SJSA1 (cell line): ENCODE data around the gene PRH2. TPM values are rescaled to one million over a fixed set of nuclear protein-coding genes. Genes with fewer than 3 reads are reported as not detected.

Experiments
- DNase-seq, 2 experiments: peaks; one replicate each; pipeline ENCODE4 v3.0.0-alpha.2; 2015 to 2020; ENCODE audit warnings: low spot score in 2 of 2, low read depth in 1 of 2
- H3K27ac ChIP-seq: fragments of 250-450 bp; sonication (Bioruptor Pico); 2 replicates; pipeline ENCODE4 v1.5.1; 2020; ENCODE audit warnings: mild to moderate bottlenecking, moderate library complexity
- H3K27me3 ChIP-seq: fragments of 250-450 bp; sonication (Bioruptor Pico); replicated peaks from 2 replicates; pipeline ENCODE4 v1.5.1; 2020; ENCODE audit warnings: mild to moderate bottlenecking, moderate library complexity
- H3K36me3 ChIP-seq: fragments of 250-450 bp; sonication (Bioruptor Pico); 2 replicates; pipeline ENCODE4 v1.5.1; 2020; ENCODE audit warnings: mild to moderate bottlenecking
- H3K4me1 ChIP-seq: fragments of 250-450 bp; sonication (Bioruptor Pico); replicated peaks from 2 replicates; pipeline ENCODE4 v1.6.1; 2021; ENCODE audit warnings: mild to moderate bottlenecking
- H3K4me3 ChIP-seq: fragments of 250-450 bp; sonication (Bioruptor Pico); 2 replicates; pipeline ENCODE4 v1.5.1; 2020; ENCODE audit warnings: mild to moderate bottlenecking
- H3K9me3 ChIP-seq: fragments of 250-450 bp; sonication (Bioruptor Pico); replicated peaks from 2 replicates; pipeline ENCODE4 v1.5.1; 2020; ENCODE audit warnings: mild to moderate bottlenecking
- total RNA-seq: library from RNA; depleted of rRNA; stranded (reverse); fragments of >200 nt; shearing (Covaris generic); gene quantifications from 2 replicates; pipeline ENCODE4 v1.2.3, GENCODE V29; 2014

Gene PRH2
- total RNA-seq, 1 experiment from 2014 or later, result not detected

- Histone ChIP-seq H3K27ac (no peak within 1 kb of the TSS), H3K36me3 (no peaks in the 10 kb centered on the region), H3K4me1 (peaks cover 4% of the 10 kb centered on the region; the same call in 1 of the 2 replicates), H3K4me3 (no peak within 1 kb of the TSS), H3K9me3 (no peaks in the 10 kb centered on the region), H3K27me3 (no peaks in the 10 kb centered on the region)
- no peak for DNase-seq
Observed at GRCh38 chr12:10939163-10939562, 10.1 kb downstream of the PRH2 start, which contains the start of gene TAS2R14. Gene TAS2R14, minus strand, starts transcription at chr12:10939263. Its CDS starts 56 bp downstream, at chr12:10939207.

GRCh38 chr12:10940389-10940788 lies 11.4 kb downstream of the PRH2 start:
- no peak overlapping the region for H3K27ac ChIP-seq
- peak in 1 of 2 experiments; percentile 27 for DNase-seq

DNA sequence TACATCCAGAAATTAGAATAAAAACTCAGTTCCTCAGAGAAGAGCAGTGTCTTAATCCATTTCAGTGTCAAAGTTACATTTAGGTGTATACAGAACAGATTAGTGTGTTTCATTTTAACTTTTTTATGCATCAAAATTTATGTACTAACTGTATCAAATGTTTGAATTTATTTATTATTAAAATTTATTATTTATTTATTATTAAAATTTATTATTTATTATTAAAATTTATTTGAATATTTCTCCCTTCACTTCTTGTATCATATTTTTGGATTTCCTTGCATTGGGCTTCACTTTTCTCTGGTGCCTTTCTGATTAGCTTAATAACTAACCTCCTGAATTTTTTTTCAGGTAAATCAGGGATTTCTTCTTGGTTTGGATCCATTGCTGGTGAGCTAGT lies 12.3 kb downstream of the PRH2 start:
- H3K9me3 ChIP-seq, result no peaks in the 10 kb centered on the region
- H3K27me3 ChIP-seq, result no peaks in the 10 kb centered on the region
- H3K4me3 ChIP-seq, result no peak overlapping the region
- no peaks in the 10 kb centered on the region for H3K36me3 ChIP-seq
- DNase-seq, result no peak
- H3K27ac ChIP-seq, result no peak overlapping the region
- H3K4me1 ChIP-seq, result peaks cover 4% of the 10 kb centered on the region; the same call in 1 of the 2 replicates

More at GRCh38 chr12:10940389-10940788, 11.4 kb downstream of the PRH2 start:
- H3K4me3 ChIP-seq, result no peak overlapping the region
- H3K27me3 ChIP-seq, result no peaks in the 10 kb centered on the region
- no peaks in the 10 kb centered on the region for H3K36me3 ChIP-seq
- no peaks in the 10 kb centered on the region for H3K9me3 ChIP-seq
- peaks cover 4% of the 10 kb centered on the region; the same call in 1 of the 2 replicates for H3K4me1 ChIP-seq

DNA sequence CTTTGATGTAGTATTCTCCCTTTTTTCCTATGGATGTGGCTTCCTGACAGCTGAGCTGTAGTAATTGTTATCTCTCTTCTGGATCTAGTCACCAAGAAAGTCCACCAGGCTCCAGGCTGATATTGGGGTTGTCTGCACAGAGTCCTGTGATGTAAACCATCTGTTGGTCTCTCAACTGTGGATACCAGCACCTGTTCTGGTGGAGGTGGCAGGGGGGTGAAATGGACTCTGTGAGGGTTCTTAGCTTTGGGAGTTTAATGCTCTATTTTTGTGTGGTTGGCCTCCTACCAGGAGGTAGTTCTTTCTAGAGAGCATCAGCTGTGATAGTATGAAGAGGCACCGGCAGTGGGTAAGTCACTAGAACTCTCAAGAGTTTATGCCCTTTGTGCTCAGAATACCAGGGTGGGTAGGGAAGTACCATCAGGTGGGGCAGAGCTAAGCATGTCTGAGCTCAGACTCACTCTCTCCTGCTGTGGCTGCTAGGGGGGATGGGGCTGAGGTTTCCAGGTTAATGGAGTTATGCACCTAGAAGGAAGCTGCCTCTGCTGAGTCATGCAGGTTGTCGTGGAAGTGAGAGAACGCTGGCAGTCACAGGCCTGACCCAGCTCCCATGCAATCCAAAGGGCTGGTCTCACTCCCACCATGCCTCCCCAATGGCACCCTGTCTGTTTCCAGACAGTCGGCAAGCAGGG lies 13.0 kb downstream of the PRH2 start:
- DNase-seq, result no peak

DNA sequence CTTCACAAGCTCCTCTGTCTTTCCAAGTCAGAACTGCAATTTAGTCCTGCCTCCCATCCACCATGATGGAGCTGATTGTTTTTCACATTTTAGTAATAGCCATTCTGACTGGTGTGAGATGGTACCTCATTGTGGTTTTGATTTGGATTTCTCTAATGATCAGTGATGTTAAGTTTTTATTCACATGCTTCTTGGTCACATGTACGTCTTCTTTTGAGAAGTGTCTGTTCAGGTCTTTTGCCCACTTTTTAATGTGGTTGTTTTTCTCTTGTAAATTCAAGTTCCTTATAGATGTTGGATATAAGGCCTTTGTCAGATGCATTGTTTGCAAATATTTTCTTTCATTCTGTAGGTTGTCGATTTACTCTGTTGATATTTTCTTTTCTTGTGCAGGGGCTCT lies 14.1 kb downstream of the PRH2 start:
- Histone ChIP-seq H3K4me3 (no peak overlapping the region), H3K27me3 (no peaks in the 10 kb centered on the region), H3K4me1 (peaks cover 4% of the 10 kb centered on the region; the same call in 1 of the 2 replicates), H3K36me3 (no peaks in the 10 kb centered on the region), H3K27ac (no peak overlapping the region), H3K9me3 (no peaks in the 10 kb centered on the region)
- no peak for DNase-seq

More for the DNA sequence above, 13.0 kb downstream of the PRH2 start:
- Histone ChIP-seq H3K4me3 (no peak overlapping the region), H3K27me3 (no peaks in the 10 kb centered on the region), H3K27ac (no peak overlapping the region), H3K36me3 (no peaks in the 10 kb centered on the region), H3K9me3 (no peaks in the 10 kb centered on the region), H3K4me1 (peaks cover 4% of the 10 kb centered on the region; the same call in 1 of the 2 replicates)

DNA sequence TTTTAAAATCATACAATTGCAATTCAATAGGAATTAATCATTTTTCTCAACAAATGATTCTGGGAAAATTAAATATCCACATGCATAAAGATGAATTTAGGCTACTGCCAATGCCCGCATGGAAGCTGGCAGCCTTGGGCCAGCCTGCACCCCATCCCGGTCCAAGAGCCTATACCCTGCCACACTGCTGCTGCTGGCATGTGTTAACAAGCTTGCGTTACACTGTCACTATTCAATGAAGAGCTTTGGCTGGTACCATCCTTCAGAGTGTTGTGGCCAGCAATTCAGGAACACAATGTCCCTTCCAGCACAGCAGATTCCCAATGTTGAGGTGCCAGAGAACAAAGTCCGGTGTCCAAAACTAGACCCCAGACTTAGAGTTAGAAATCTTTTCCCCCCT lies 23.6 kb downstream of the PRH2 start:
- H3K9me3 ChIP-seq, result peaks cover 4% of the 10 kb centered on the region; the same call in 1 of the 2 replicates
- H3K27ac ChIP-seq, result no peak overlapping the region
- H3K36me3 ChIP-seq, result no peaks in the 10 kb centered on the region; the same call in 1 of the 2 replicates
- no peak for DNase-seq
- no peaks in the 10 kb centered on the region for H3K27me3 ChIP-seq
- H3K4me1 ChIP-seq, result no peaks in the 10 kb centered on the region
- no peak overlapping the region for H3K4me3 ChIP-seq

DNA sequence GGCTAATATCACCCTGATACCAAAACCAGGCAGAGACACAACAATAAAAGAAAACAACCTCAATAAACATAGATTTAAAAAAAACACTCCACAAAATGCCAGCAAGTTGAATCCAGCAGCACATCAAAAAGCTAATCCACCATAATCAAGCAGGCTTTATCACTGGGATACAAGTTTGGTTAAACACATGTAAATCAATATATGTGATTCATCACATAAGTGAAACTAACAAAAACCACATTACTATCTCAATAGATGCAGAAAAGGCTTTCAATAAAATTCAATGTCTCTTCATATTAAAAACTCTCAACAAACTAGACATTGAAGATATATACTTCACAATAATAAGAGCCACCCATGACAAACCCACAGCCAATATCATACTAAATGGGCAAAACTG lies 27.0 kb downstream of the PRH2 start:
- H3K4me3 ChIP-seq, result no peak overlapping the region
- no peak overlapping the region for H3K27ac ChIP-seq
- no peaks in the 10 kb centered on the region; the same call in 1 of the 2 replicates for H3K36me3 ChIP-seq
- no peak for DNase-seq
- no peaks in the 10 kb centered on the region for H3K27me3 ChIP-seq
- no peaks in the 10 kb centered on the region for H3K4me1 ChIP-seq
- peaks cover 4% of the 10 kb centered on the region; the same call in 1 of the 2 replicates for H3K9me3 ChIP-seq

GRCh38 chr12:10957741-10958140 lies 28.7 kb downstream of the PRH2 start:
- DNase-seq, result no peak

GRCh38 chr12:10959804-10960203 lies 30.8 kb downstream of the PRH2 start:
- Histone ChIP-seq H3K27me3 (no peaks in the 10 kb centered on the region), H3K36me3 (no peaks in the 10 kb centered on the region), H3K4me1 (no peaks in the 10 kb centered on the region), H3K9me3 (peaks cover 4% of the 10 kb centered on the region; the same call in 1 of the 2 replicates), H3K4me3 (no peak overlapping the region), H3K27ac (no peak overlapping the region)
- DNase-seq, result no peak

More at GRCh38 chr12:10957741-10958140, 28.7 kb downstream of the PRH2 start:
- Histone ChIP-seq H3K4me1 (no peaks in the 10 kb centered on the region), H3K9me3 (peaks cover 4% of the 10 kb centered on the region; the same call in 1 of the 2 replicates), H3K4me3 (no peak overlapping the region), H3K36me3 (no peaks in the 10 kb centered on the region; the same call in 1 of the 2 replicates), H3K27me3 (no peaks in the 10 kb centered on the region), H3K27ac (no peak overlapping the region)

- Histone ChIP-seq H3K4me1 (no peaks in the 10 kb centered on the region; the same call in 1 of the 2 replicates), H3K36me3 (no peaks in the 10 kb centered on the region), H3K27me3 (no peaks in the 10 kb centered on the region), H3K4me3 (no peak overlapping the region), H3K9me3 (peaks cover 4% of the 10 kb centered on the region; the same call in 1 of the 2 replicates), H3K27ac (no peak overlapping the region)
- DNase-seq, result no peak
Observed at GRCh38 chr12:10960211-10960610, 31.2 kb downstream of the PRH2 start.

DNA sequence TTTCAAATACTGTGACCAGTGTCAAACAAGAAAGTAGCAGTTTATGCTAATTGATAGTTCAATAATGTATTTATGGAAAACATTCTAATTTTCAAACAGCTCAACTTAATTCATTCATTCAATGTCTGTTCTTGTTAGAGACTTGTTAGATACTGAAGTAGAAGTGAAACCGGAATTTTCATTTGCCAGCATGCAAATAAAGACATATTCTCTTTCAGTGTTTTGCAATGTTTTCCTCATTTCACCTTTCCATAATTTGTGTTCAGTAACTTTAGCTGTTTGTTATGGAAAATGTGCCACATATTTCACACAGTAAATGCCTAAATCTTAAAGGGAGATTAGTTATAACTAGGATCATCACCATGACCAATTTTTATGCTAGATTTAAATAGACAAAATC lies 36.4 kb downstream of the PRH2 start:
- peaks cover 18% of the 10 kb centered on the region for H3K4me1 ChIP-seq
- no peaks in the 10 kb centered on the region for H3K9me3 ChIP-seq
- no peak overlapping the region for H3K4me3 ChIP-seq
- H3K36me3 ChIP-seq, result no peaks in the 10 kb centered on the region; the same call in 1 of the 2 replicates
- no peaks in the 10 kb centered on the region for H3K27me3 ChIP-seq
- no peak for DNase-seq
- no peak overlapping the region for H3K27ac ChIP-seq

GRCh38 chr12:10966314-10966713 lies 37.3 kb downstream of the PRH2 start:
- H3K27me3 ChIP-seq, result no peaks in the 10 kb centered on the region
- no peak overlapping the region for H3K4me3 ChIP-seq
- DNase-seq, result no peak
- H3K27ac ChIP-seq, result no peak overlapping the region; the same call in 1 of the 2 replicates
- no peaks in the 10 kb centered on the region for H3K9me3 ChIP-seq
- H3K36me3 ChIP-seq, result no peaks in the 10 kb centered on the region; the same call in 1 of the 2 replicates
- peaks cover 18% of the 10 kb centered on the region for H3K4me1 ChIP-seq

- H3K36me3 ChIP-seq, result no peaks in the 10 kb centered on the region; the same call in 1 of the 2 replicates
- H3K4me1 ChIP-seq, result peaks cover 18% of the 10 kb centered on the region
- no peaks in the 10 kb centered on the region for H3K27me3 ChIP-seq
- DNase-seq, result peak in 1 of 2 experiments; percentile 81
- peak overlapping the region; percentile 73 for H3K27ac ChIP-seq
- no peak overlapping the region for H3K4me3 ChIP-seq
- H3K9me3 ChIP-seq, result no peaks in the 10 kb centered on the region
Observed at GRCh38 chr12:10967409-10967808, 38.4 kb downstream of the PRH2 start.

DNA sequence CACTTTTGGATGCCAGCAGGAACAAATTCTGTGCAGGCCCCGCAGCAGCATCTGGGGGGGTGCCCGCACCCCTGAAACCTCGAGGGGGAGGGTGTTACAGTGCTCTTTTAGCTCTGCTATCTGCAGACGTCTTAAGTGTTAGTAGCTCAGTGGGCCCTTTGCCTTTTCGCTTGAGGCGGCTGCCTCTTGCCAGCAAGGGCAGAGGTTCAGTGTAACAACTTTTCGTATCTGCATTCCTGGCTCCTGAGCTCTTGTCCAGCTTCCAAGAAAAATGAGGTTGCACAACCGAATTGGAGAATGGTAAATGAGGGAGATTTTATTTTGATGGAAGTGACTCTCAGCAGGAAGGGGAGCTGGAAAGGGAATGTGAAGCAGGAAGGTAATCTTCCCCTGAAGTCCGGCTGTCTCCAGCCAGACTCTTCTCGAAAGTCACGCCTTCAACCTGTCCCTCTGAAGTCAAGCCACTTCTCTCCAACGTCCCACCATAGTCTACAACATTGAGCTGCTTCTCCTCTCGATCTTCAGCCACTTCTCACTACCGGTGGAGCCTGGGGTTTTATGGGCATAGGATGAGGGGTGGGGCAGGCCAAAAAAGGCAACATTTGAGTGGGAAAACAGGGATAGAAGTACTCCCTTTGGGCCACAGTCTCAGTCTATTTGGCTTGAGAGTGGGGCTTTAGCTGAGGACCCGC lies 39.9 kb downstream of the PRH2 start:
- Histone ChIP-seq H3K9me3 (no peaks in the 10 kb centered on the region), H3K4me3 (no peak overlapping the region), H3K4me1 (peaks cover 18% of the 10 kb centered on the region), H3K27ac (no peak overlapping the region), H3K36me3 (peaks cover 3% of the 10 kb centered on the region; the same call in 1 of the 2 replicates), H3K27me3 (no peaks in the 10 kb centered on the region)
- DNase-seq, result no peak
